ENCODE results near the gene RANBP3. TPM values are rescaled to one million over a fixed set of nuclear protein-coding genes. Genes with fewer than 3 reads are reported as not detected.

RANBP3 gene
- total RNA-seq, 1 experiment from 2014 or later: 62.4 TPM

GRCh38 chr19:5940260-5941208 is 37.4 kb downstream of the RANBP3 start:
- Histone ChIP-seq H3K4me1 (ENCODE audit: control insufficient read depth in 1 of 2, insufficient read depth in 2 of 2, low read length in 2 of 2) (no peaks in the 10 kb centered on the region), H3K27me3 (ENCODE audit: insufficient read depth, low read length) (no peaks in the 10 kb centered on the region), H3K9me3 (ENCODE audit: control insufficient read depth in 1 of 2, insufficient read depth in 1 of 2, low read depth in 1 of 2, low read length in 2 of 2) (no peaks in the 10 kb centered on the region), H3K4me3 (replicated peaks in 1 of 2; ENCODE audit: low read depth in 1 of 2, low read length in 2 of 2) (no peak overlapping the region), H3K4me2 (ENCODE audit: low read length) (no peak overlapping the region), H3K36me3 (ENCODE audit: control insufficient read depth in 1 of 2, insufficient read depth in 2 of 2, low read length in 2 of 2) (peaks cover 7 to 14% of the 10 kb centered on the region in 2 experiments; a peak in 3 of 4 replicates), H2AFZ (ENCODE audit: low read depth, low read length, poor library complexity, severe bottlenecking) (no peak overlapping the region), H4K20me1 (ENCODE audit: insufficient read depth) (peaks cover 5% of the 10 kb centered on the region; the same call in 1 of the 2 replicates), H3K9me2 (ENCODE audit: insufficient read depth) (no peaks in the 10 kb centered on the region), H3K27ac (ENCODE audit: low read depth, low read length) (no peak overlapping the region), H3K9ac (ENCODE audit: low read length) (no peak overlapping the region), H3K79me2 (ENCODE audit: insufficient read depth, low read length) (peaks cover 57% of the 10 kb centered on the region)
- no peak for TF ChIP-seq RAD21 (IDR thresholded peaks at IDR 0.05; ENCODE audit: low read depth)
- no peak for TF ChIP-seq ELF1 (IDR thresholded peaks at IDR 0.05; ENCODE audit: borderline replicate concordance, low read depth)
- no peak for TF ChIP-seq CBX3 (IDR thresholded peaks at IDR 0.05; ENCODE audit: low read depth)
- no peak for TF ChIP-seq CTCF (IDR thresholded peaks at IDR 0.05 in 2 of 3, conservative IDR thresholded peaks at IDR 0.05 in 1 of 3; ENCODE audit: borderline replicate concordance in 1 of 3, insufficient read depth in 1 of 3, low read depth in 2 of 3, low read length in 2 of 3)
- TF ChIP-seq POLR2AphosphoS5 (IDR thresholded peaks at IDR 0.05; ENCODE audit: low read depth, low read length): no peak
- no peak for TF ChIP-seq SRF (IDR thresholded peaks at IDR 0.05; ENCODE audit: low read depth)
- TF ChIP-seq, protein P1, sequence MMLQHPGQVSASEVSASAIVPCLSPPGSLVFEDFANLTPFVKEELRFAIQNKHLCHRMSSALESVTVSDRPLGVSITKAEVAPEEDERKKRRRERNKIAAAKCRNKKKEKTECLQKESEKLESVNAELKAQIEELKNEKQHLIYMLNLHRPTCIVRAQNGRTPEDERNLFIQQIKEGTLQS (IDR thresholded peaks at IDR 0.05): no peak
- TF ChIP-seq SIN3A (IDR thresholded peaks at IDR 0.05; ENCODE audit: low read depth): no peak
- CTCF ChIA-PET: no interaction called here
- ATAC-seq (no peak), DNase-seq (ENCODE audit: low read depth, low spot score) (no peak)
- POLR2A ChIA-PET: no interaction called here
- RAD21 ChIA-PET (ENCODE audit: low non-redundant PET in 1 of 2, low total read pairs in 2 of 2, uncharacterized antibody in 2 of 2, unreplicated experiment in 2 of 2): no interaction called here
- no TSS peak for BruUV-seq (replicated peaks)
- intact Hi-C loops (cut with micrococcal nuclease): no loop called here

Measured in HCT116 (cell line).